Measurements from ENCODE around the gene GADD45G.

DNA sequence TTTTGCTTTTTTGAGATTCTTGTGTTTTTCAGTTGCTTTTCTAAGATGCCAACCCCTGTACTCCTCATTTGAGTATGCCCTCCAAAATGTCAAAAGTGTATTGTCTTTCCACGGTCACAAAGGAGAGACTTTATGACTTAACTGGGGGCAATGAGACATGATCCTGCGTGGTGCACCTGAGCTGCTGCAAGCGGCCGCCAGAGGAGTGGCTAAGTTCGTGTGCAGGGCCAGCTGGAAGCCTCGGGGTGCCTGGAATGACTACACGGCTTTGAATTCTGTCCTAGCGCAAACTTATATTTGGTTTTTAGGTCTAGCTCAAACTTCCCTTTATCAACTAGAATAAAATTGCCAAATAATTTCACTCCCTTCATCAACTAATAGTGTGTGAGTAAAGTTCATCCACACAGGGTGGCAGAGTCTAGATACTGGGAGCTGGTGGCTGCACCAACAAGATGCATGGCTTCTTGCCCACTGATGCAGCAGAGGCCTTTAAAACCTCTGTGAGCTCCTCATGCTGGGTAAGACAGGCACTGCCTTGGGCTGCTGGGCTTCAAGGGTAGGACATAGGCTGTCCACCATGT is 4.7 kb downstream of the GADD45G start:
- no peak for TF ChIP-seq CTCF (conservative IDR thresholded peaks at IDR 0.05; ENCODE audit: low read length)
- no peak for TF ChIP-seq EZH2phosphoT487 (IDR thresholded peaks at IDR 0.05; ENCODE audit: borderline replicate concordance, low read depth, low read length)

Measured in OCI-LY7 (cell line).